GM18499 (cell line): ENCODE results near the gene MACF1.
"Not testable (repeated sequence)": the region's sequence is repeated elsewhere in the genome, so short reads cannot be mapped to it uniquely, and the experiment has no call there.

ENCODE experiments used
- ATAC-seq: cut with Tn5 transposase; IDR thresholded peaks from one replicate; pipeline ENCODE4 v1.9.1; 2021; ENCODE audit warnings: moderate number of reproducible peaks; ENCODE audit not compliant: insufficient read depth, unreplicated experiment

MACF1 gene

GRCh38 chr1:39478126-39478915 lies 273.8 kb downstream of the MACF1 start:
- ATAC-seq: no peak

GRCh38 chr1:39481289-39481688 lies 276.8 kb downstream of the MACF1 start:
- ATAC-seq: no peak

GRCh38 chr1:39483276-39483675 lies 278.8 kb downstream of the MACF1 start:
- no peak for ATAC-seq

GRCh38 chr1:39484564-39484963 lies 280.1 kb downstream of the MACF1 start:
- no peak for ATAC-seq

- no peak for ATAC-seq
These were observed 280.7 kb downstream of the MACF1 start for GRCh38 chr1:39485046-39485803.

GRCh38 chr1:39488012-39488545 lies 283.6 kb downstream of the MACF1 start:
- ATAC-seq: no peak

- no peak for ATAC-seq
These were observed 284.5 kb downstream of the MACF1 start for GRCh38 chr1:39488793-39489566.

- no peak for ATAC-seq
These were observed 285.2 kb downstream of the MACF1 start for GRCh38 chr1:39489567-39490239.

- no peak for ATAC-seq
These were observed 286.2 kb downstream of the MACF1 start for GRCh38 chr1:39490596-39491145.

GRCh38 chr1:39491146-39491921 lies 286.8 kb downstream of the MACF1 start, which contains the start of gene BMP8A:
TSS of gene BMP8A (plus strand) at chr1:39491636. CDS start at chr1:39491992, 356 bp downstream.
- no peak for ATAC-seq

- not testable (repeated sequence) for ATAC-seq
These were observed 287.9 kb downstream of the MACF1 start for GRCh38 chr1:39492118-39493042.

GRCh38 chr1:39493043-39493810 lies 288.7 kb downstream of the MACF1 start:
- not testable (repeated sequence) for ATAC-seq

GRCh38 chr1:39494671-39495410 lies 290.3 kb downstream of the MACF1 start:
- ATAC-seq: no peak

GRCh38 chr1:39496520-39496919 lies 292.0 kb downstream of the MACF1 start:
- ATAC-seq: not testable (repeated sequence)

- no peak for ATAC-seq
These were observed 293.1 kb downstream of the MACF1 start for GRCh38 chr1:39497585-39497984.

GRCh38 chr1:39498096-39498710 lies 293.7 kb downstream of the MACF1 start:
- ATAC-seq: not testable (repeated sequence)
